Astrocyte (in vitro differentiated cells and primary cell): Measurements from ENCODE around the gene SPIRE1. TPM values are rescaled to one million over a fixed set of nuclear protein-coding genes. Genes with fewer than 3 reads are reported as not detected.

Experiments used
- DNase-seq: peaks from one replicate; pipeline ENCODE4 v3.0.0-alpha.2; 2010; ENCODE audit warnings: low read depth
- FAIRE-seq: peaks from 2 replicates; lab custom pipeline; 2011; peaks lifted over from hg19 to GRCh38; lab: Jason Lieb, UNC
- H2AFZ ChIP-seq: 2 replicates; pipeline ENCODE4 v1.6.0; 2012; ENCODE audit warnings: low read depth, low read length, inconsistent platforms
- H3K27ac ChIP-seq: 2 replicates; pipeline ENCODE4 v1.5.1; 2011; ENCODE audit warnings: low read depth, low read length, inconsistent platforms
- H3K27me3 ChIP-seq: 2 replicates; pipeline ENCODE4 v1.6.0; 2011; ENCODE audit warnings: low read length, inconsistent platforms; ENCODE audit not compliant: insufficient read depth
- H3K36me3 ChIP-seq: 2 replicates; pipeline ENCODE4 v1.5.1; 2011; ENCODE audit warnings: low read length, inconsistent platforms; ENCODE audit not compliant: insufficient read depth
- H3K4me1 ChIP-seq: 2 replicates; pipeline ENCODE4 v1.5.1; 2011; ENCODE audit warnings: low read length, inconsistent platforms; ENCODE audit not compliant: insufficient read depth
- H3K4me2 ChIP-seq: 2 replicates; pipeline ENCODE4 v1.6.0; 2012; ENCODE audit warnings: low read length, inconsistent platforms
- H3K4me3 ChIP-seq: 2 replicates; pipeline ENCODE4 v1.5.1; 2011; ENCODE audit warnings: low read depth, mild to moderate bottlenecking, low read length, inconsistent platforms; ENCODE audit not compliant: insufficient read depth
- H3K79me2 ChIP-seq: 2 replicates; pipeline ENCODE4 v1.6.0; 2012; ENCODE audit warnings: mild to moderate bottlenecking, low read length, inconsistent platforms; ENCODE audit not compliant: insufficient read depth
- H3K9ac ChIP-seq: 2 replicates; pipeline ENCODE4 v1.6.0; 2012; ENCODE audit warnings: mild to moderate bottlenecking, low read length, inconsistent platforms
- H3K9me3 ChIP-seq: 2 replicates; pipeline ENCODE4 v1.5.1; 2012; ENCODE audit warnings: low read depth, mild to moderate bottlenecking, low read length, inconsistent platforms; ENCODE audit not compliant: insufficient read depth
- H4K20me1 ChIP-seq: 2 replicates; pipeline ENCODE4 v1.6.0; 2012; ENCODE audit warnings: low read length, inconsistent platforms; ENCODE audit not compliant: insufficient read depth
- H3K27ac Mint-ChIP-seq: one replicate; pipeline ENCODE4 v1.8.0; 2021; ENCODE audit warnings: mild to moderate bottlenecking, mixed read lengths; ENCODE audit not compliant: unreplicated experiment
- H3K27me3 Mint-ChIP-seq: one replicate; pipeline ENCODE4 v1.8.0; 2021; ENCODE audit warnings: low read depth, mixed read lengths; ENCODE audit not compliant: unreplicated experiment
- H3K36me3 Mint-ChIP-seq: one replicate; pipeline ENCODE4 v1.8.0; 2021; ENCODE audit warnings: low read depth, mixed read lengths; ENCODE audit not compliant: unreplicated experiment
- H3K4me1 Mint-ChIP-seq: one replicate; pipeline ENCODE4 v1.8.0; 2021; ENCODE audit warnings: low read depth, mixed read lengths; ENCODE audit not compliant: unreplicated experiment
- H3K4me3 Mint-ChIP-seq: one replicate; pipeline ENCODE4 v1.8.0; 2021; ENCODE audit warnings: mild to moderate bottlenecking, moderate library complexity, mixed read lengths; ENCODE audit not compliant: unreplicated experiment
- H3K9me3 Mint-ChIP-seq: one replicate; pipeline ENCODE4 v1.8.0; 2021; ENCODE audit warnings: mild to moderate bottlenecking, mixed read lengths; ENCODE audit not compliant: unreplicated experiment
- EZH2 ChIP-seq: IDR thresholded peaks from 2 replicates; pipeline ENCODE4 v1.6.1; 2012; ENCODE audit warnings: mild to moderate bottlenecking, low read length, inconsistent platforms; ENCODE audit not compliant: insufficient read depth
- total RNA-seq: library from RNA; stranded (reverse); gene quantifications from 2 replicates; pipeline ENCODE4 v1.2.1, GENCODE V29; 2021
- TF ChIP-seq, protein P1 (sequence below): IDR thresholded peaks from 2 replicates; pipeline ENCODE4 v1.5.1; 2011; ENCODE audit warnings: low read depth, mild to moderate bottlenecking, inconsistent platforms, low read length, moderate library complexity; ENCODE audit not compliant: insufficient read depth

SPIRE1 gene
- total RNA-seq, 1 donor from 2014 or later, result 42.0 TPM

DNA sequence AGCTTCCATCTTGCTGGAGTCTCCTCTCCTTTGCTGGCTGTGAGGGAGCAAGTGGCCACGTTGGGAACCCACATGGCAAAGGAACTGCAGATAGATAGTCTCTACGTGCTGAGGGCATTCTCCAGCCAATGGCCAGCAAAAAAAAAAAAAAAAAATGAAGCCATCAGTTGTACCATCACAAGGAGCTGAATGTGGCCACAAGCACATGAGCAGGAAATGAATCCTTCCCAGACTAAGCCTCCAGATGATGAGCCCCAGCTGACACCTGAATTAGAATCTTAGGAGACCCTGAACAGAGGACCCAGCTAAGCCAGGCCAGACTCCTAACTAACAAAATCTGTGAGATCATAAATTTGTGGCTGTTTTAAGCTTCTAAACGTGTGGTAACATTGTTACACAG lies 57.9 kb downstream of the SPIRE1 start:
- Mint-ChIP-seq H3K36me3 (peaks cover 4% of the 10 kb centered on the region), H3K27ac (peak overlapping the region; percentile 94), H3K4me1 (peaks cover 48% of the 10 kb centered on the region), H3K27me3 (no peaks in the 10 kb centered on the region), H3K9me3 (no peaks in the 10 kb centered on the region), H3K4me3 (no peak overlapping the region)
- Histone ChIP-seq H3K4me1 (peaks cover 35% of the 10 kb centered on the region), H2AFZ (no peak overlapping the region), H3K27ac (no peak overlapping the region), H3K4me3 (no peak overlapping the region), H3K27me3 (no peaks in the 10 kb centered on the region), H3K9me3 (no peaks in the 10 kb centered on the region), H3K4me2 (no peak overlapping the region), H3K36me3 (no peaks in the 10 kb centered on the region), H4K20me1 (peaks cover 9% of the 10 kb centered on the region), H3K9ac (no peak overlapping the region), H3K79me2 (peaks cover 47% of the 10 kb centered on the region)
- no peak for TF ChIP-seq EZH2
- TF ChIP-seq, protein P1, sequence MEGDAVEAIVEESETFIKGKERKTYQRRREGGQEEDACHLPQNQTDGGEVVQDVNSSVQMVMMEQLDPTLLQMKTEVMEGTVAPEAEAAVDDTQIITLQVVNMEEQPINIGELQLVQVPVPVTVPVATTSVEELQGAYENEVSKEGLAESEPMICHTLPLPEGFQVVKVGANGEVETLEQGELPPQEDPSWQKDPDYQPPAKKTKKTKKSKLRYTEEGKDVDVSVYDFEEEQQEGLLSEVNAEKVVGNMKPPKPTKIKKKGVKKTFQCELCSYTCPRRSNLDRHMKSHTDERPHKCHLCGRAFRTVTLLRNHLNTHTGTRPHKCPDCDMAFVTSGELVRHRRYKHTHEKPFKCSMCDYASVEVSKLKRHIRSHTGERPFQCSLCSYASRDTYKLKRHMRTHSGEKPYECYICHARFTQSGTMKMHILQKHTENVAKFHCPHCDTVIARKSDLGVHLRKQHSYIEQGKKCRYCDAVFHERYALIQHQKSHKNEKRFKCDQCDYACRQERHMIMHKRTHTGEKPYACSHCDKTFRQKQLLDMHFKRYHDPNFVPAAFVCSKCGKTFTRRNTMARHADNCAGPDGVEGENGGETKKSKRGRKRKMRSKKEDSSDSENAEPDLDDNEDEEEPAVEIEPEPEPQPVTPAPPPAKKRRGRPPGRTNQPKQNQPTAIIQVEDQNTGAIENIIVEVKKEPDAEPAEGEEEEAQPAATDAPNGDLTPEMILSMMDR, result no peak
- no peak for FAIRE-seq
- DNase-seq, result no peak

DNA sequence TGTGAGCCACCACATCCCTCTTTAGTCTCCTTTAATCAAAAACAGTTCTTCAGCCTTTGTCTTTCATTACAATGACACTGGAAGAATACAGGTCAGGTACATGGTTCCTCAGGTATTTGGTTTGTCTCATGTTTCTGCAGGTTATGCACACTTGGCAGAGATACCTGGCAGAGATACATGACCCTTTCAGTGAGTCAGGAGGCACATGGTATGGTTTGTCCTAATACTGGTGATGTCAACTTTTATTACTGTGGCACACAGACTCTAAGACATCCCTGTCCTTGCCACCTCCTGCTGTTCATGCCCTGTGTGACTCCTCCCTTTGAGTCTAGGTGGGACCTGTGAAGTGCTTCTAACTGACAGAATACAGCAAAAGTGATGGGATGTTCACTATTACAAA lies 58.4 kb downstream of the SPIRE1 start:
- H3K27ac Mint-ChIP-seq, result peak overlapping the region; percentile 94
- Histone ChIP-seq H3K4me3 (no peak overlapping the region), H3K4me1 (peaks cover 35% of the 10 kb centered on the region), H3K27me3 (no peaks in the 10 kb centered on the region), H4K20me1 (peaks cover 9% of the 10 kb centered on the region), H3K9ac (no peak overlapping the region), H3K27ac (no peak overlapping the region), H2AFZ (no peak overlapping the region), H3K9me3 (no peaks in the 10 kb centered on the region), H3K79me2 (peaks cover 48% of the 10 kb centered on the region), H3K4me2 (no peak overlapping the region), H3K36me3 (no peaks in the 10 kb centered on the region)
- no peaks in the 10 kb centered on the region for H3K27me3 Mint-ChIP-seq
- no peak for FAIRE-seq
- H3K4me3 Mint-ChIP-seq, result no peak overlapping the region
- peaks cover 44% of the 10 kb centered on the region for H3K4me1 Mint-ChIP-seq
- TF ChIP-seq, protein P1, result no peak
- no peak for TF ChIP-seq EZH2
- peaks cover 3% of the 10 kb centered on the region for H3K36me3 Mint-ChIP-seq
- no peak for DNase-seq
- H3K9me3 Mint-ChIP-seq, result no peaks in the 10 kb centered on the region

DNA sequence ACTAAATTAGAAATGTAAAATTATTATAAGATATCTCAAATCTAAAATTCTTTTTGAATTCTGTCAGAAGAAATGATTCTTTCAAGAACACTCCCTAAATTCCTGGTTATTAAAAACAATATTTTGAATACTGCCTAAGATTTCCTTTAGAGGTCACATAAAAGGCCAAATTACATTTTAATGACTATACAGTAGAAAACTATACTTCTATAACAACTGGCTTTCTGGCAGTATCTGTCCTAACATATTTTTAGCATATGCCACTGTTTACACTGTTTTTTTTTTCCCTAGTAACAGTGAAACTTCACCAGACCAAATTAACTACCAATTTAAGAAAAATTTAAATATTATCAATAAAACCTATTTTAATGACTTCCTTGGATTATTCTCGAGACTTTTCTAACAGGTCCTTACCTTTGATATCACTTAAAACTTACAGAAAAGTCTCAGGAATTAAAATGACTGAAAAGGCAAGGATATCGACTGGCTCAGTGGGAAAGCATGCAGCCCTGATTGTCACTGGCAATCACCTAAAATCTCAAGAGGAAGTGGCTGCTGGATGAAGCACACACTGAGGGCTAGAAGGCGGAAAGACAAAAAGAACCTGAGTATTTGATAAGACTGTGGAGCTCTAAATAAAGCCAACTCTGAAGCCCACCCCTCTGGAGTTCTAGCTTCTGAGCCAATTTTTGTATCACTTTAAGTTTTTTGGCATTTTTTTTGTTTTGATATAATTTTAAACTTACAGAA lies 59.6 kb downstream of the SPIRE1 start:
- Mint-ChIP-seq H3K27me3 (no peaks in the 10 kb centered on the region), H3K4me1 (peaks cover 40% of the 10 kb centered on the region), H3K9me3 (no peaks in the 10 kb centered on the region), H3K27ac (peak overlapping the region; percentile 94), H3K4me3 (peak overlapping the region; percentile 40), H3K36me3 (peaks cover 1% of the 10 kb centered on the region)
- Histone ChIP-seq H3K79me2 (peaks cover 42% of the 10 kb centered on the region), H3K27ac (peak overlapping the region; percentile 77), H3K9me3 (no peaks in the 10 kb centered on the region), H3K36me3 (no peaks in the 10 kb centered on the region), H3K9ac (peak overlapping the region; percentile 73), H4K20me1 (peaks cover 6% of the 10 kb centered on the region), H2AFZ (no peak overlapping the region), H3K27me3 (no peaks in the 10 kb centered on the region), H3K4me3 (peak overlapping the region; percentile 36), H3K4me2 (peak overlapping the region; percentile 76), H3K4me1 (peaks cover 35% of the 10 kb centered on the region)
- TF ChIP-seq, protein P1, result no peak
- no peak for TF ChIP-seq EZH2
- FAIRE-seq (peak; percentile 23), DNase-seq (peak; percentile 43)
